GM19025 (cell line): ENCODE measurements around the gene PTGIS.

ENCODE experiments used
- ATAC-seq: cut with Tn5 transposase; IDR thresholded peaks from one replicate; pipeline ENCODE4 v1.9.1; 2021; ENCODE audit warnings: mild to moderate bottlenecking, low read depth, moderate library complexity; ENCODE audit not compliant: unreplicated experiment

PTGIS gene

GRCh38 chr20:49560646-49561045, 7.3 kb downstream of the PTGIS start:
- ATAC-seq: no peak

DNA sequence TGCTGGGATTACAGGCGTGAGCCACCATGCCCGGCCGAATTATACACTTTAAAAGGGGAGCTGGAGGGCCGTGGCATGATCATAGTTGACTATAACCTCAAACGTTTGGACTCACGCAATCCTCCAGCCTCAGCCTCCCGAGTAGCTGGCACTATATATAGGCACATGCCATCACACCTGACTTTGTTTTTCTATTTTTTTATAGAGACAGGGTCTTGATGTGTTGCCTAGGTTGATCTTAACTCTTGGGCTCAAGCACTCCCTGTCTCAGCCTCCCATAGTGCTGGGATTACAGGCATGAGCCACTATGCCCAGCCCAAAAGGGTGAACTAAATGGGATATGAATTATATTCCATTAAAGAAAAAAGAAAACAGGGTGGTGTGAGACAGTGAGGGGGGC, 7.8 kb downstream of the PTGIS start:
- no peak for ATAC-seq

GRCh38 chr20:49559411-49560081, 8.4 kb downstream of the PTGIS start:
- no peak for ATAC-seq

DNA sequence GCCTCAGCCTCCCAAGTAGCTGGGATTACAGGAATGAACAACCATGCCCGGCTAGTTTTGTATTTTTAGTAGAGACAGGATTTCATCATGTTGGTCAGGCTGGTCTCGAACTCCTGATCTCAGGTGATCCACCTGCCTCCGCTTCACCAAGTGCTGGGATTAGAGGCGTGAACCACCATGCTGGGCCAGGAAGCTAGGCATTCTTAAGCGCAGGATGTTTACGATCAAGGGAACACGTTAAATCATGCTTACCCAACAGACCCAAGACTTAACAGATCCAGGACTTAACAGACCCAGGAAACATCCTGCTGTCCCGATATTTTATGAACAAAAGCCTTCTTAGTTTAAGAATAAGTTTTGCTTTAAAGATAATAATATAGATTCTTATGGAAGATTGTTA, 9.1 kb downstream of the PTGIS start:
- no peak for ATAC-seq

GRCh38 chr20:49557449-49557848, 10.5 kb downstream of the PTGIS start:
- ATAC-seq: no peak

- no peak for ATAC-seq
These were observed 11.3 kb downstream of the PTGIS start for GRCh38 chr20:49556621-49557020.

DNA sequence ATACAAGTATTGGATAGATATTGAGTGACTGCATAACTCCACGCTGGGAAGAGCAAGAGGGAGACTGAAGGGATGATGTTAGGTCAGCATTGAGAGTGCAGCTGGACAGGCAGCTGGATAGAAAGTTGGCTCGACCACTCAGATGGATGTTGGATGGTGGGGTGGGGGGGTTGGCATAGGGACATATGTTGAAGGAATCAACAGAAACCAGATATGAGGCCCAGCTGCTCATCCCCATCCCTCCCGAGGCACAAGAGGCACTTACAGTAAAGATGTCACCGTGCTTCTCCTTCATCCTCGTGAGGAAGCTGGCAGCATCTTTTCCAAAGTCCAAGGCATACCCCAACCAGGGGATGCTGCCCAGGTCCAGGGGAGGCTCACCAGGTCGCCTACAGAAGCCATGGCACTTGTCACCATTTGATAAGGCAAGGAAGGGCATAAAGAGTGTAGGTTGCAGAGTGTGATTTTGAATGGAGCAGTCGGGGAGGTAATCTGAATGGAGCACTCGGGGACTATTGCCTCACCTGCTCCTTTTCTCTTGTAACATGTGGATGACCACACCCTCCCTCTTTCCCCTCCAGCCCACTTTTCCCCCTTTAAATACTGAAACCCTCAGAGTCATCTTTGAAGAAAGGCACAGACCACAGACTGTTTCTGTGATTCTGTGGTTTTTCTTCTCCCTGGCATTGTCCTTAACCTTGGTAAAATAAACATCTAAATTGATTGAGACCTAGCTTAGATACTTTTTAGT, 18.0 kb downstream of the PTGIS start:
- no peak for ATAC-seq

GRCh38 chr20:49548371-49548947, 19.5 kb downstream of the PTGIS start:
- no peak for ATAC-seq

DNA sequence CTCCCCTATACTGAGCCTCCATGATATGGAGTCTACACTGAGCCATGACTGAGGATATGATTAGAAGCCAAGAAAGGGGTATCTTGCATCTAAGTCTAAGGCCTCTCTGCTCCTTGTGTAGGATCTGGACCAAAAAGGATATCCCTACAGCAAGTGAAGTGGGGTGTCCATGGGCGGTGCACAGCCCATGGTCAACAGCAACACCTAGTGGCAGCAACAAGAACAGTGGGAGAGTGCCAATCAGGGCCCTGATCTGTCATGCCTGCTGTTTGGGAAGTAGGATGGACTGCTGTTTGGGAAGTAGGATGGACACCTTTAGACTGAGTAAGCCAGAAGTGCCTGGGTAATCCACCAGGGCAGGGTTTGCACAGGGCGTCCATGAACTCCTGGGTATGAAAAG, 22.4 kb downstream of the PTGIS start:
- no peak for ATAC-seq

DNA sequence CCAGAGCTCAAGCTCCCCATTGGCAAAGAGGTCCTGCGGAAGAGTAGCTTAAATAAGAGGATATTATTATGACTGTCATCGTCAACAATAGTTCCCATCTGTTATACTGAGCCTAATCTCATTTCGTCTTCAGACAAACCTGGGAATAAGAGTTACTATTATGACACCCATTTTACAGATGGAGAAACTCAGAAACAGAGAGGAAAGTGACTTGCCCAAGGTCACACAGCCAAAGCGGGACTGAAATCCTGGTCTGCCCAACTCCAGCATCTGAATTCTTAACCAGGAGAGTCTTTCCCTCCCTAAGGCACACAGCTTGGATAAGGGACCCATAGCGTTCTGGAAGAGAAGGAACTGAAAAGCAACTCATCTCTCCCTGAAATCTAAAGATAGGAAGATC, 23.4 kb downstream of the PTGIS start:
- ATAC-seq: no peak

GRCh38 chr20:49543858-49544437, 24.0 kb downstream of the PTGIS start:
- no peak for ATAC-seq

DNA sequence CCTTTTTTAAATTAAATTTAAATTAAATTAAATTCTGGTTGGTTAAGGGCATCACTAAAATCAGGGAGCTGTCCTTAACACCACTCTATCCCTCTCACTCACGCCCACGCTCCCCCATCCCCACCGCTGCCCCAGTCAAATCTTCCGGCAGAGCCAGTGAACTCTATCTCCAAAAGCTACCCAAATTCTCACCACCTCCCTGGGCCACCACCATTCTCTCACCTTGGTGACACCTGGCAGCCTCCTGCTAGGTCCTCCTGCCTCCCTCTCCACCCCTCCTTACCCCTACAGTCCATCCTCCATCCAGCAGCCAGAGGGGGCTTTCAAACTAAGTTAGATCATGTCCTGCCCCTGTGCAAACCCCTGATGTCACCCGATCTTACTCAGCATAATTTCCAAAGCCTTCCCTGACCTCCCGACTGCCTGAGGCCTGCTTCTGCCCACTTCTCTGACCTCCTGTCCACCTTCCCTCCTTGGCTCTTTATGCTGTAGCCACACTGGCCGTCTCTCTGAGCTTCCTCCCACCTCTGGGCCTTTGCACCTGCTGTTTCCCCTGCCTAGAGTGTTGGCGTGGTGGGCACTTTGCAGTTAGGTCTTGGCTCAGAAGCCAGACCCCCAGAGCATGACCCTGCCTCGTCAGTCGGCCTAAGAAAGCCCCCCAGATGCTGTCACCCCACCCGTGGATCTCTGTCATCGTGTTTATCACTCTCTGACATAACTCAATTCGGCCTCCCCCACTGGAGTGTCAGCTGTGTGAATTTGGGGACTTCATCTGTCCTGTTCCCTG, 24.7 kb downstream of the PTGIS start:
- ATAC-seq: no peak

DNA sequence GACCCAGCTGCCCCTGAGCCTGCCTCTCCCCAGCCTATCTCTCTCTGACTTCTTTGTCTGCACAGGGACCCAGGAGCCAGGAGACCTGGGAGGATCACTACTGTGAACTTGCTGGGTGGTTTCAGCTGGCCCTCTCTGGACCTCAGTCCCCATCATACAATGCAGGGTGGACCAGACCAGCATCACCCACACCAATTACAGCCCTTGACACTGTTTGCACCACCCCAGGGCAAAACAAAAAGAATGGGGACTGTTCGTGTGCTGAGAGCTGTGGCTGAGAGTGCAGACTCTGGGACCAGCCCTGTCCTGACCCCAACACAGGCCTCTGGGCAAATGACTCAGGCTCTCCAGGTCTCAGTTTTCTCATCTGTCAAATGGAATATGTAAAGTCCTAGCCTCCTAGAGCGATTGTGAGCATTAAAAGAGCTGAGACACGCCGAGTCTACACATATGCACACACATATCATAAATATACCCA, 25.4 kb downstream of the PTGIS start:
- no peak for ATAC-seq

GRCh38 chr20:49541733-49542513, 26.0 kb downstream of the PTGIS start:
- ATAC-seq: no peak

- ATAC-seq: no peak
These were observed 27.1 kb downstream of the PTGIS start for GRCh38 chr20:49540687-49541435.

- no peak for ATAC-seq
These were observed 27.7 kb downstream of the PTGIS start for GRCh38 chr20:49540232-49540620.

- ATAC-seq: no peak
These were observed 28.3 kb downstream of the PTGIS start for GRCh38 chr20:49539481-49540231.

- ATAC-seq: no peak
These were observed 29.0 kb downstream of the PTGIS start for GRCh38 chr20:49538950-49539349.
